Measurements from ENCODE around the gene ZNF668. TPM values are rescaled to one million over a fixed set of nuclear protein-coding genes. Genes with fewer than 3 reads are reported as not detected.
A peak's percentile ranks its signal among the peaks of the same experiment; 100 is the strongest.

ZNF668 gene
- polyA plus RNA-seq (2012; rRNA removed) = 12.4 and 13.6 TPM in 2 replicates
- polyA plus RNA-seq (2012; cell fraction: cytosol; rRNA removed) = 5.8 and 9.1 TPM in 2 replicates
- 16.3 and 26.3 TPM in 2 replicates for polyA plus RNA-seq (2012; cell fraction: nucleus; rRNA removed)

DNA sequence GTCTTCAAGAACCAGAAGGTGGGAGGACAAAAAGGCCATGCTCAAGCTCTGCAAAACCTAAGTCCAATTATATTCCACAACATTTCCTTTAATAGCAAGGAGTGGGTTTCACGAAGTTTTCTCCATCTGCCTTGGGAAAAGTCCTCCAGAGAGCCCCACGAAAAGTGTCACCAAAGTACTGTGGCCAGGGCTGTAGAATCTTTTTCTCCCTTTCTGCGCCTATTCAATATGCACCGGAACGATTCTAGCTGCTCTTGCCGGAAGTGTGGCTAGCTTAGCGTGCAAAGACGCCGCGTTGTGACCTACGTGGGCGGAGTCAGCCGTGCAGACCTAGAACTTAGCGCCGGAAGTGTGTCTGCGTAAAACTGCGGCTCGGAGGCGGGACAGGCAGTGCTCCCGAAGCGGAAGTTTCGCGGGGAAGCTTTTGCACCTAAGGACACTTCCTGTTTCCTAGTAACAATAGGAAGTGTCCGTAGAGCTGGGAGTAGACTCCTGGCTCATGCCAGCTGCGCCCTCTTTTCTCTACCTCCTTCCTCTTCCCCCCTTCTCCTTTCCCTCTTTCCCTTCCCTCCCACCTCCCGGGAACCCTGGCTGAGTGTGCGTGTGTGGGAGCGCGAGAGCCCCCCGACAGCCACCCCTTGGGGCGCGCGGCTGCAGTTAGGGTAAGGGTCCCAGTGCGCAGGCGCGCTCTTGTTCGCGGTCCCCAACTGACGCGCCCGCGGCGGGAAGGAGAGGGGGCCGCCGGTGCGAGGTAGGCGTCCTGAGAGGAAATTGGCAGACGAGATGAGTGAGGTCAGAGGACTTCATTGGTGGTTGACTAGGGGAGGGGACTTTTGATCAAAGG, at the start of gene ZNF668, which contains the start of gene ZNF646:
Gene ZNF668, minus strand, starts transcription at position 271 of the 844 bp plus-strand sequence. CDS start 9,781 bp downstream, outside the sequence.
Gene ZNF646, plus strand, starts transcription at position 453 of the 844 bp plus-strand sequence. CDS start 1,903 bp downstream, outside the sequence.
- Histone ChIP-seq H3F3A (replicated peaks; ENCODE audit: insufficient read depth) (peaks cover 7% of the 10 kb centered on the region), H3K27me3 (ENCODE audit: insufficient read depth) (no peaks in the 10 kb centered on the region), H4K20me1 (ENCODE audit: insufficient read depth) (0 out of 2 replicates have a peak, but pooled peaks cover 4% of the 10 kb centered on the region), H3K79me2 (ENCODE audit: insufficient read depth) (peaks cover 89% of the 10 kb centered on the region), H3K4me3 (ENCODE audit: low read depth in 2 of 2, low read length in 1 of 2) (peak within 1 kb of the TSS; percentile 90 to 95), H3K9me3 (no peaks in the 10 kb centered on the region), H3K9ac (peak within 1 kb of the TSS; percentile 95), H3K4me2 (peak within 1 kb of the TSS; percentile 93), H2AFZ (ENCODE audit: low read depth) (peak within 1 kb of the TSS; percentile 83), H3K36me3 (replicated peaks in 1 of 2; ENCODE audit: control insufficient read depth in 1 of 2, insufficient read depth in 2 of 2, low read length in 1 of 2) (peaks cover 16 to 33% of the 10 kb centered on the region in 2 experiments), H3K9me2 (no peaks in the 10 kb centered on the region), H3K27ac (ENCODE audit: low read depth in 2 of 2, low read length in 1 of 2) (peak within 1 kb of the TSS; percentile 94 to 95), H3K4me1 (ENCODE audit: control insufficient read depth in 1 of 2, insufficient read depth in 2 of 2, low read depth in 1 of 2, low read length in 1 of 2) (peaks cover 5 to 14% of the 10 kb centered on the region in 2 experiments; a peak in 3 of 4 replicates)
- ChIA-PET POLR2A (interaction anchor here (0.6 to 2.7 kb wide), 17 partner anchors 10 to 386 kb away, joined by 3 to 22 read pairs (median 5); partner anchors contain the start of genes FUS, HSD3B7, KAT8 and PRSS53), CTCF (interaction anchor here (1.5 to 4.3 kb wide), 4 partner anchors 47 to 120 kb away, joined by 6 to 19 read pairs (median 6); partner anchors contain the start of gene HSD3B7)
- DNase-seq = peak; percentile 92
- under 1% methylated on average over 48 of the region's 48 CpGs for WGBS (ENCODE audit: low lambda C conversion rate)
- TF ChIP-seq, protein P1, sequence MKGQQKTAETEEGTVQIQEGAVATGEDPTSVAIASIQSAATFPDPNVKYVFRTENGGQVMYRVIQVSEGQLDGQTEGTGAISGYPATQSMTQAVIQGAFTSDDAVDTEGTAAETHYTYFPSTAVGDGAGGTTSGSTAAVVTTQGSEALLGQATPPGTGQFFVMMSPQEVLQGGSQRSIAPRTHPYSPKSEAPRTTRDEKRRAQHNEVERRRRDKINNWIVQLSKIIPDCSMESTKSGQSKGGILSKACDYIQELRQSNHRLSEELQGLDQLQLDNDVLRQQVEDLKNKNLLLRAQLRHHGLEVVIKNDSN (IDR thresholded peaks at IDR 0.05; ENCODE audit: borderline replicate concordance, low read depth) = no peak
- TF ChIP-seq EP300 (IDR thresholded peaks at IDR 0.05; ENCODE audit: borderline replicate concordance in 1 of 2, low read depth in 1 of 2, low read length in 1 of 2) = peak in 1 of 2 experiments; percentile 13; a peak in 1 of 4 replicates
- peak; percentile 86 for TF ChIP-seq MXI1 (IDR thresholded peaks at IDR 0.05; ENCODE audit: low read depth, low read length)
- no peak for TF ChIP-seq MEF2A (IDR thresholded peaks at IDR 0.05; ENCODE audit: borderline replicate concordance, low read depth)
- TF ChIP-seq TCF12 (IDR thresholded peaks at IDR 0.05) = no peak
- TF ChIP-seq FOXJ3 (CRISPR knock-in tag; IDR thresholded peaks at IDR 0.05) = no peak
- TF ChIP-seq, protein P2, sequence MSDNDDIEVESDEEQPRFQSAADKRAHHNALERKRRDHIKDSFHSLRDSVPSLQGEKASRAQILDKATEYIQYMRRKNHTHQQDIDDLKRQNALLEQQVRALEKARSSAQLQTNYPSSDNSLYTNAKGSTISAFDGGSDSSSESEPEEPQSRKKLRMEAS (IDR thresholded peaks at IDR 0.05; ENCODE audit: low read depth) = peak; percentile 93
- TF ChIP-seq EZH2phosphoT487 (IDR thresholded peaks at IDR 0.05; ENCODE audit: borderline replicate concordance, low read depth) = no peak
- no peak for TF ChIP-seq FOXM1 (IDR thresholded peaks at IDR 0.05; ENCODE audit: low read depth)
- no peak for TF ChIP-seq IRF3 (IDR thresholded peaks at IDR 0.05; ENCODE audit: low read depth, low read length)
- TF ChIP-seq NRF1 (IDR thresholded peaks at IDR 0.05; ENCODE audit: low read depth, low read length) = peak; percentile 55
- TF ChIP-seq, protein P3, sequence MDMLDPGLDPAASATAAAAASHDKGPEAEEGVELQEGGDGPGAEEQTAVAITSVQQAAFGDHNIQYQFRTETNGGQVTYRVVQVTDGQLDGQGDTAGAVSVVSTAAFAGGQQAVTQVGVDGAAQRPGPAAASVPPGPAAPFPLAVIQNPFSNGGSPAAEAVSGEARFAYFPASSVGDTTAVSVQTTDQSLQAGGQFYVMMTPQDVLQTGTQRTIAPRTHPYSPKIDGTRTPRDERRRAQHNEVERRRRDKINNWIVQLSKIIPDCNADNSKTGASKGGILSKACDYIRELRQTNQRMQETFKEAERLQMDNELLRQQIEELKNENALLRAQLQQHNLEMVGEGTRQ (IDR thresholded peaks at IDR 0.05; ENCODE audit: borderline replicate concordance, low read depth, low read length) = no peak
- TF ChIP-seq JUND (IDR thresholded peaks at IDR 0.05) = no peak
- TF ChIP-seq ELF1 (IDR thresholded peaks at IDR 0.05) = peak; percentile 96
- TF ChIP-seq SMC3 (IDR thresholded peaks at IDR 0.05; ENCODE audit: low read depth, low read length) = no peak
- TF ChIP-seq FOSL2 (IDR thresholded peaks at IDR 0.05; ENCODE audit: borderline replicate concordance, low read depth) = peak; percentile 6; the same call in 1 of the 2 replicates
- no peak; the same call in 1 of the 2 replicates for TF ChIP-seq CTCF (IDR thresholded peaks at IDR 0.05)
- TF ChIP-seq GATA2 (CRISPR knock-in tag; IDR thresholded peaks at IDR 0.05) = no peak
- TF ChIP-seq REST (IDR thresholded peaks at IDR 0.05; ENCODE audit: low read depth, low read length) = no peak
- peak; percentile 94 for TF ChIP-seq POLR2AphosphoS5 (IDR thresholded peaks at IDR 0.05; ENCODE audit: low read depth, low read length)
- no peak for TF ChIP-seq RXRA (IDR thresholded peaks at IDR 0.05; ENCODE audit: borderline replicate concordance, low read depth)
- TF ChIP-seq NFIC (IDR thresholded peaks at IDR 0.05; ENCODE audit: borderline replicate concordance) = 0 out of 2 replicates have a peak, but pooled peaks have one; percentile 14
- TF ChIP-seq RAD21 (IDR thresholded peaks at IDR 0.05; ENCODE audit: low read length) = no peak; the same call in 1 of the 2 replicates
- TF ChIP-seq RCOR1 (IDR thresholded peaks at IDR 0.05; ENCODE audit: low read length) = no peak

Data from SK-N-SH (cell line).